Endothelial cell (in vitro differentiated cells): Measurements from ENCODE around the gene BCKDHB. TPM values are rescaled to one million over a fixed set of nuclear protein-coding genes. Genes with fewer than 3 reads are reported as not detected.

ENCODE experiments used
- DNase-seq: peaks from one replicate; pipeline ENCODE4 v3.0.0; 2021; ENCODE audit warnings: low spot score
- H3K27ac Mint-ChIP-seq: one replicate; pipeline ENCODE4 v1.8.0; 2021; ENCODE audit warnings: mixed read lengths, inconsistent platforms; ENCODE audit not compliant: unreplicated experiment
- H3K27me3 Mint-ChIP-seq: one replicate; pipeline ENCODE4 v1.8.0; 2021; ENCODE audit warnings: mild to moderate bottlenecking, moderate library complexity, mixed read lengths, inconsistent platforms; ENCODE audit not compliant: unreplicated experiment
- H3K36me3 Mint-ChIP-seq: one replicate; pipeline ENCODE4 v1.8.0; 2021; ENCODE audit warnings: mild to moderate bottlenecking, low read depth, mixed read lengths, inconsistent platforms; ENCODE audit not compliant: unreplicated experiment
- H3K4me1 Mint-ChIP-seq: one replicate; pipeline ENCODE4 v1.8.0; 2021; ENCODE audit warnings: mild to moderate bottlenecking, mixed read lengths, inconsistent platforms; ENCODE audit not compliant: unreplicated experiment
- H3K4me3 Mint-ChIP-seq: one replicate; pipeline ENCODE4 v1.8.0; 2021; ENCODE audit warnings: mild to moderate bottlenecking, mixed read lengths, inconsistent platforms; ENCODE audit not compliant: unreplicated experiment
- H3K9me3 Mint-ChIP-seq: one replicate; pipeline ENCODE4 v1.8.0; 2021; ENCODE audit warnings: mixed read lengths, inconsistent platforms; ENCODE audit not compliant: unreplicated experiment
- total RNA-seq: library from RNA; stranded (reverse); fragmentation: NEBNext Ultra II Directional; extraction: Animal tissue kit (Norgen Biotek cat#: 25700); gene quantifications from one replicate; pipeline ENCODE4 v1.2.1, GENCODE V29; 2021; ENCODE audit not compliant: unreplicated experiment
- TF ChIP-seq, protein P1 (sequence below): fragments of 200-600 bp; sonication (generic); IDR thresholded peaks from one replicate; pipeline ENCODE4 v1.5.0; 2021; ENCODE audit warnings: antibody characterized with exemption; ENCODE audit not compliant: unreplicated experiment

BCKDHB gene
- total RNA-seq, 1 donor from 2014 or later = 15.3 TPM

- no peak for DNase-seq
- no peaks in the 10 kb centered on the region for H3K4me1 Mint-ChIP-seq
- no peak overlapping the region for H3K4me3 Mint-ChIP-seq
- no peaks in the 10 kb centered on the region for H3K27me3 Mint-ChIP-seq
- H3K36me3 Mint-ChIP-seq = no peaks in the 10 kb centered on the region
- TF ChIP-seq, protein P1, sequence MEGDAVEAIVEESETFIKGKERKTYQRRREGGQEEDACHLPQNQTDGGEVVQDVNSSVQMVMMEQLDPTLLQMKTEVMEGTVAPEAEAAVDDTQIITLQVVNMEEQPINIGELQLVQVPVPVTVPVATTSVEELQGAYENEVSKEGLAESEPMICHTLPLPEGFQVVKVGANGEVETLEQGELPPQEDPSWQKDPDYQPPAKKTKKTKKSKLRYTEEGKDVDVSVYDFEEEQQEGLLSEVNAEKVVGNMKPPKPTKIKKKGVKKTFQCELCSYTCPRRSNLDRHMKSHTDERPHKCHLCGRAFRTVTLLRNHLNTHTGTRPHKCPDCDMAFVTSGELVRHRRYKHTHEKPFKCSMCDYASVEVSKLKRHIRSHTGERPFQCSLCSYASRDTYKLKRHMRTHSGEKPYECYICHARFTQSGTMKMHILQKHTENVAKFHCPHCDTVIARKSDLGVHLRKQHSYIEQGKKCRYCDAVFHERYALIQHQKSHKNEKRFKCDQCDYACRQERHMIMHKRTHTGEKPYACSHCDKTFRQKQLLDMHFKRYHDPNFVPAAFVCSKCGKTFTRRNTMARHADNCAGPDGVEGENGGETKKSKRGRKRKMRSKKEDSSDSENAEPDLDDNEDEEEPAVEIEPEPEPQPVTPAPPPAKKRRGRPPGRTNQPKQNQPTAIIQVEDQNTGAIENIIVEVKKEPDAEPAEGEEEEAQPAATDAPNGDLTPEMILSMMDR = no peak
- no peak overlapping the region for H3K27ac Mint-ChIP-seq
- H3K9me3 Mint-ChIP-seq = no peaks in the 10 kb centered on the region
Observed at GRCh38 chr6:80134065-80134464, 27.6 kb downstream of the BCKDHB start.

DNA sequence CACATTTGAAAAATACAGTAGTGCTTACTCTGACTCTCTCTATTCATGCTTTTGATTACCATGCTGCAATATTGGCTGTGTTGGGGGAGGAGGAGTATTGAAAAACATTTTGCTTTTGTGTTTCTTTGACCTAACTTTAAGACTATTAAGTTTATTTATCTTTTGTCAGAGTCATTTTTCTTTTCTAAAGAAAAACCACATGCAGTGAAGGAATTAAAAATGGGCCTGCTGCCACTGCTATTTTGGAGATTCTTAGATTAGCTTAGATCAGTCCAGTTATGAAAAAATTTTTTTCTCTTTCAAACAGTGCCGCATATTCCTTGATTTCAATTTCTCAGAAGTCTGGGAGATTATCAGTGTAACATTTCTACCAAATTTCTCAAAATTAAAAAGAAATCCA, 36.1 kb downstream of the BCKDHB start:
- H3K4me1 Mint-ChIP-seq = no peaks in the 10 kb centered on the region
- H3K36me3 Mint-ChIP-seq = no peaks in the 10 kb centered on the region
- no peak overlapping the region for H3K4me3 Mint-ChIP-seq
- H3K27ac Mint-ChIP-seq = no peak overlapping the region
- TF ChIP-seq, protein P1 = no peak
- no peaks in the 10 kb centered on the region for H3K27me3 Mint-ChIP-seq
- DNase-seq = no peak
- no peaks in the 10 kb centered on the region for H3K9me3 Mint-ChIP-seq

- TF ChIP-seq, protein P1 = no peak
- no peak for DNase-seq
- no peaks in the 10 kb centered on the region for H3K27me3 Mint-ChIP-seq
- H3K27ac Mint-ChIP-seq = no peak overlapping the region
- no peaks in the 10 kb centered on the region for H3K9me3 Mint-ChIP-seq
- H3K36me3 Mint-ChIP-seq = no peaks in the 10 kb centered on the region
- no peak overlapping the region for H3K4me3 Mint-ChIP-seq
- H3K4me1 Mint-ChIP-seq = no peaks in the 10 kb centered on the region
Observed at GRCh38 chr6:80143419-80143937, 37.0 kb downstream of the BCKDHB start.

GRCh38 chr6:80144753-80145315, 38.4 kb downstream of the BCKDHB start:
- no peaks in the 10 kb centered on the region for H3K27me3 Mint-ChIP-seq
- no peaks in the 10 kb centered on the region for H3K4me1 Mint-ChIP-seq
- no peaks in the 10 kb centered on the region for H3K36me3 Mint-ChIP-seq
- no peak overlapping the region for H3K4me3 Mint-ChIP-seq
- TF ChIP-seq, protein P1 = no peak
- H3K27ac Mint-ChIP-seq = no peak overlapping the region
- no peak for DNase-seq
- H3K9me3 Mint-ChIP-seq = no peaks in the 10 kb centered on the region

DNA sequence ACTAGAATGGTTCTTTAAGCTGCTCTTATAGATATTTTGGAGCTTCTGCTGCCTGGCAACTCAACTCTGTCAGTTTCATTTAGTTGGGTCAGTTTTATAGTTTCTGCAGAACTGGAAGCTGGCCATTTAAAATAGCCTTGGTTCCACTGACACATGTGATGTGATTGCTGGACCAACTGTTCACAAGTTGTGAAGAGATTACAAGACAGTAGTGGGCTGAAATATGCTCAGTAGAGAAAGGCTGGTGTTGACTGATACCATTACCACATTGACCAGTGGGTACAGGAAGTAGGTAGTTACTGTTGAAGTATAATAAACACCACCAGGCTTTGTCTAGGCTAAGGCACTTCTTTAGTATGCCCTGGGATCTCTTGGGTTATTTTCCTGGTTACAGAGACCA, 39.0 kb downstream of the BCKDHB start:
- no peaks in the 10 kb centered on the region for H3K27me3 Mint-ChIP-seq
- no peak overlapping the region for H3K27ac Mint-ChIP-seq
- no peaks in the 10 kb centered on the region for H3K9me3 Mint-ChIP-seq
- no peak for DNase-seq
- H3K4me3 Mint-ChIP-seq = no peak overlapping the region
- TF ChIP-seq, protein P1 = no peak
- H3K36me3 Mint-ChIP-seq = no peaks in the 10 kb centered on the region
- no peaks in the 10 kb centered on the region for H3K4me1 Mint-ChIP-seq
